GM12878 (cell line): Measurements from ENCODE around the gene MAFG.

Source experiments
- CREB1 ChIP-seq: IDR thresholded peaks from 2 replicates; pipeline ENCODE4 v1.6.1; 2012; ENCODE audit warnings: low read depth, mild to moderate bottlenecking, inconsistent platforms
- CTCF ChIP-seq, 3 experiments: IDR thresholded peaks in 2 of 3; conservative IDR thresholded peaks in 1 of 3; 2 replicates each; pipeline ENCODE4 v1.5.1; 2011; ENCODE audit warnings: low read depth in 3 of 3, low read length in 3 of 3, mild to moderate bottlenecking in 3 of 3, control low read depth in 2 of 3, moderate library complexity in 2 of 3, inconsistent platforms in 1 of 3, mixed read lengths in 1 of 3; ENCODE audit not compliant: control insufficient read depth in 2 of 3, insufficient read depth in 1 of 3; ENCODE audit errors: extremely low read depth in 1 of 3
- DPF2 ChIP-seq: fragments of 450-650 bp; IDR thresholded peaks from 2 replicates; pipeline ENCODE4 v1.6.1; 2017; ENCODE audit warnings: mild to moderate bottlenecking
- GABPA ChIP-seq: IDR thresholded peaks from 2 replicates; pipeline ENCODE4 v1.6.1; 2014; ENCODE audit warnings: antibody characterized with exemption, low read depth, mild to moderate bottlenecking, inconsistent platforms
- JUNB ChIP-seq: IDR thresholded peaks from 2 replicates; pipeline ENCODE4 v1.6.1; 2016; ENCODE audit warnings: antibody characterized with exemption, mild to moderate bottlenecking
- NR2C2 ChIP-seq: IDR thresholded peaks from 2 replicates; pipeline ENCODE4 v1.6.1; 2011; ENCODE audit warnings: borderline replicate concordance, low read depth; ENCODE audit not compliant: control insufficient read depth, insufficient read length
- POLR2AphosphoS2 ChIP-seq: IDR thresholded peaks from 2 replicates; pipeline ENCODE4 v1.6.1; 2011; ENCODE audit warnings: low read depth, mild to moderate bottlenecking, low read length, improper control_type of control experiment, moderate library complexity
- RFX5 ChIP-seq: IDR thresholded peaks from 2 replicates; pipeline ENCODE4 v1.6.1; 2011; ENCODE audit warnings: low read depth, low read length, improper control_type of control experiment
- SP1 ChIP-seq: IDR thresholded peaks from one replicate; pipeline ENCODE4 v1.6.1; 2011; ENCODE audit warnings: low read depth, low read length
- ZNF217 ChIP-seq: fragments of 450-650 bp; IDR thresholded peaks from 2 replicates; pipeline ENCODE4 v1.6.1; 2017; ENCODE audit warnings: antibody characterized with exemption, mild to moderate bottlenecking

- TF ChIP-seq RFX5 (no peak), ZNF217 (no peak), CTCF (IDR thresholded peaks at IDR 0.05 in 2 of 3, conservative IDR thresholded peaks at IDR 0.05 in 1 of 3; ENCODE audit: control insufficient read depth in 2 of 3, extremely low read depth in 1 of 3, insufficient read depth in 1 of 3, low read depth in 3 of 3, low read length in 3 of 3) (no peak), NR2C2 (no peak), SP1 (no peak), DPF2 (no peak), POLR2AphosphoS2 (no peak), GABPA (no peak), CREB1 (no peak), JUNB (no peak)
Observed at GRCh38 chr17:81918832-81919545, 8.5 kb downstream of the MAFG start.
